ENCODE data around the gene MX2. TPM values are rescaled to one million over a fixed set of nuclear protein-coding genes. Genes with fewer than 3 reads are reported as not detected.

Gene MX2
- total and polyA plus RNA-seq, 10 of the 15 experiments (the other 5 are each of a cell fraction or from before 2014, with no cell fraction given): 10.5 to 167 (median 46.1) TPM

- no TSS peak for BruUV-seq (replicated peaks)
- ChIA-PET POLR2A (no interaction called here), CTCF (interaction anchor here (1.5 kb wide), 1 partner anchor 9 kb away, joined by 7 read pairs; no protein-coding TSS in a partner anchor), SMC1A (ENCODE audit: uncharacterized antibody, unreplicated experiment) (interaction anchor here (1.0 kb wide), 1 partner anchor 9 kb away, joined by 4 read pairs; no protein-coding TSS in a partner anchor), RAD21 (ENCODE audit: unreplicated experiment) (no interaction called here)
- in situ Hi-C loops (cut with MboI) (no loop called here), intact Hi-C loops (cut with micrococcal nuclease; ENCODE audit: unreplicated experiment) (no loop called here)
- DNase-seq (ENCODE audit: low read depth, low spot score) (no peak), FAIRE-seq (no peak), ATAC-seq (no peak)
- over 99% methylated on average over 11 of the region's 11 CpGs for WGBS (ENCODE audit: insufficient coverage, insufficient replicate concordance, low lambda C conversion rate, missing lambda C conversion rate)
- H3K36me3 ChIP-seq (ENCODE audit: control insufficient read depth in 2 of 2, insufficient read depth in 2 of 2, low read length in 1 of 2): peaks cover 20 to 45% of the 10 kb centered on the region in 2 experiments; a peak in 3 of 4 replicates
- H3K9ac ChIP-seq (ENCODE audit: control insufficient read depth, insufficient read depth, low read length): no peak overlapping the region
- no peak overlapping the region for H3K4me3 ChIP-seq
- H3K27ac ChIP-seq (ENCODE audit: control insufficient read depth, insufficient read depth): no peak overlapping the region
- H3K4me1 ChIP-seq (ENCODE audit: control insufficient read depth, insufficient read depth, low read length): no peaks in the 10 kb centered on the region; the same call in 1 of the 2 replicates
- no peaks in the 10 kb centered on the region for H3K79me2 ChIP-seq (ENCODE audit: control insufficient read depth, insufficient read depth, low read length)
- H3K4me2 ChIP-seq (ENCODE audit: control insufficient read depth, insufficient read depth): no peak overlapping the region
- no peaks in the 10 kb centered on the region for H3K9me3 ChIP-seq (replicated peaks; ENCODE audit: control insufficient read depth, insufficient read depth, low read length)
- H4K20me1 ChIP-seq (ENCODE audit: control insufficient read depth, insufficient read depth): no peaks in the 10 kb centered on the region
- TF ChIP-seq MEF2B (IDR thresholded peaks at IDR 0.05; ENCODE audit: partially characterized antibody, poor library complexity, severe bottlenecking): no peak
- no peak for TF ChIP-seq DPF2 (IDR thresholded peaks at IDR 0.05)
- no peak for TF ChIP-seq PBX3 (IDR thresholded peaks at IDR 0.05; ENCODE audit: insufficient replicate concordance, low read depth, low read length)
- no peak for TF ChIP-seq PAX8 (IDR thresholded peaks at IDR 0.05)
- TF ChIP-seq ETV6 (conservative IDR thresholded peaks at IDR 0.05 in 1 of 2, IDR thresholded peaks at IDR 0.05 in 1 of 2; ENCODE audit: borderline replicate concordance in 1 of 2, low read depth in 1 of 2): no peak
- TF ChIP-seq ZBTB4 (CRISPR knock-in tag; IDR thresholded peaks at IDR 0.05): no peak
- TF ChIP-seq NFIC (IDR thresholded peaks at IDR 0.05; ENCODE audit: low read depth, low read length): no peak
- TF ChIP-seq YY1 (IDR thresholded peaks at IDR 0.05; ENCODE audit: low read depth, low read length): no peak
- no peak overlapping the region for H2AFZ ChIP-seq (ENCODE audit: control insufficient read depth, low read depth, low read length)
- no peaks in the 10 kb centered on the region for H3K27me3 ChIP-seq (replicated peaks in 1 of 2; ENCODE audit: control insufficient read depth in 2 of 2, insufficient read depth in 2 of 2, low read length in 1 of 2)
Observed at GRCh38 chr21:41402231-41402630, 40.4 kb downstream of the MX2 start.

Measured in GM12878 (cell line).